ENCODE results near the gene ARGLU1.

Gene ARGLU1

GRCh38 chr13:106498571-106498970 lies 69.4 kb downstream of the ARGLU1 start:
- no peak for TF ChIP-seq CTCF (IDR thresholded peaks at IDR 0.05)

GRCh38 chr13:106498158-106498557 lies 69.8 kb downstream of the ARGLU1 start:
- no peak for TF ChIP-seq CTCF (IDR thresholded peaks at IDR 0.05)

GRCh38 chr13:106497079-106497478 lies 70.9 kb downstream of the ARGLU1 start:
- no peak for TF ChIP-seq CTCF (IDR thresholded peaks at IDR 0.05)

GRCh38 chr13:106496072-106496997 lies 71.6 kb downstream of the ARGLU1 start:
- TF ChIP-seq CTCF (IDR thresholded peaks at IDR 0.05): no peak

GRCh38 chr13:106494936-106495335 lies 73.0 kb downstream of the ARGLU1 start:
- no peak for TF ChIP-seq CTCF (IDR thresholded peaks at IDR 0.05)

- TF ChIP-seq CTCF (IDR thresholded peaks at IDR 0.05): no peak
Observed at GRCh38 chr13:106494506-106494905, 73.4 kb downstream of the ARGLU1 start.

GRCh38 chr13:106493533-106494220 lies 74.3 kb downstream of the ARGLU1 start:
- no peak for TF ChIP-seq CTCF (IDR thresholded peaks at IDR 0.05)

Data from LNCAP (cell line).